ENCODE measurements around the gene HSBP1L1.
A peak's percentile ranks its signal among the peaks of the same experiment; 100 is the strongest.

HSBP1L1 gene

GRCh38 chr18:79948719-79949411, 15.6 kb upstream of the HSBP1L1 start (continued):
- TF ChIP-seq TRIM28 (IDR thresholded peaks at IDR 0.05; ENCODE audit: borderline replicate concordance, low read length): no peak

DNA sequence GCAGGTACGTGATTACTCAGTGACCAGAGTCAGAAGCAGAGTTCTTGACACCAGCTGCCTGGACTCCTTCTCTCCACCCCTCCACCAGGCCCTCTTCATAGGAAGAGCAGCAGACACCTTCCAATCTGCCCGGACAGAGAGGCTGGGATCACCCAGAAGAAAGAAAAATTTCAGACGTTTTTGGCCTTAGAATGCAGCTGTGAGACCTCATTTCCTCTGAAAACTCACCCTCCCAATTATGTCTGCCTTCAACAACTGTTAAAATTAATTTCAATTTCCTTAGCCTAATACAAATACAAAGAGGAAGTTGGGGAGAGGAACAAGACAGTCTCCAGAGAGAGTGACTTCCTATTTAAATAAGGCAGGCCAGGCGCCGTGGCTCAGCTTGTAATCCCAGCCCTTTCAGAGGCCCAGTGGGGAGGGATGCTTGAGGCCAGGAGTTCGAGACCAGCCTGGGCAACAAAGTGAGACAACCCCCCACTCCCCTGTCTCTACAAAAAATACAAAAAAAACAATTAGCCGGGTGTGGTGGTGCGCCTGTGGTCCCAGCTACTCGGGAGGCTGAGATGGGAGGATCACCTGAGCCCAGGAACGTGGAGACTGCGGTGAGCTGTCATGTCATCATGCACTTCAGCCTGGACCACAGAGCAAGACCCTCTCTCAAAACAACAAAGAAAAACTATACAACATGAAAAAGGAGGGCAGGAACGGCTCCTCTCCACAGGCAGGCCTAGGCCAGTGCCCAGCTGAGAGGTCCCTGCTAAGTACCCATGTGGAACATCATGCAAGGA, 14.6 kb upstream of the HSBP1L1 start:
- POLR2A ChIA-PET: interaction anchor here (0.8 to 2.6 kb wide), 2 partner anchors 9 to 84 kb away, joined by 3 to 9 read pairs; partner anchors contain the start of gene RBFA
- H3K27ac ChIP-seq (ENCODE audit: extremely low read depth, low read depth, low read length): no peak overlapping the region
- peaks cover 11 to 22% of the 10 kb centered on the region in 2 experiments; a peak in 2 of 3 replicates for H3K36me3 ChIP-seq (ENCODE audit: control insufficient read depth in 2 of 2, insufficient read depth in 1 of 2, low read length in 2 of 2)
- peaks cover 12% of the 10 kb centered on the region for H3K4me1 ChIP-seq (ENCODE audit: control insufficient read depth, insufficient read depth, low read length)
- H3K4me3 ChIP-seq (ENCODE audit: low read depth, low read length): no peak overlapping the region
- TF ChIP-seq ZNF121 (tag by site-specific recombination; IDR thresholded peaks at IDR 0.05): peak; percentile 96
- TF ChIP-seq GFI1B (tag by site-specific recombination; IDR thresholded peaks at IDR 0.05): no peak
- TF ChIP-seq PATZ1 (tag by site-specific recombination; IDR thresholded peaks at IDR 0.05): no peak
- TF ChIP-seq SETDB1 (IDR thresholded peaks at IDR 0.05; ENCODE audit: insufficient read length, low read length): no peak
- no peak for TF ChIP-seq ZNF785 (tag by site-specific recombination; IDR thresholded peaks at IDR 0.05)
- TF ChIP-seq ZFHX2 (tag by site-specific recombination; conservative IDR thresholded peaks at IDR 0.05): no peak
- CTCF ChIA-PET: no interaction called here
- H3K9me3 ChIP-seq (ENCODE audit: control insufficient read depth, insufficient read depth, low read depth, low read length): no peaks in the 10 kb centered on the region

DNA sequence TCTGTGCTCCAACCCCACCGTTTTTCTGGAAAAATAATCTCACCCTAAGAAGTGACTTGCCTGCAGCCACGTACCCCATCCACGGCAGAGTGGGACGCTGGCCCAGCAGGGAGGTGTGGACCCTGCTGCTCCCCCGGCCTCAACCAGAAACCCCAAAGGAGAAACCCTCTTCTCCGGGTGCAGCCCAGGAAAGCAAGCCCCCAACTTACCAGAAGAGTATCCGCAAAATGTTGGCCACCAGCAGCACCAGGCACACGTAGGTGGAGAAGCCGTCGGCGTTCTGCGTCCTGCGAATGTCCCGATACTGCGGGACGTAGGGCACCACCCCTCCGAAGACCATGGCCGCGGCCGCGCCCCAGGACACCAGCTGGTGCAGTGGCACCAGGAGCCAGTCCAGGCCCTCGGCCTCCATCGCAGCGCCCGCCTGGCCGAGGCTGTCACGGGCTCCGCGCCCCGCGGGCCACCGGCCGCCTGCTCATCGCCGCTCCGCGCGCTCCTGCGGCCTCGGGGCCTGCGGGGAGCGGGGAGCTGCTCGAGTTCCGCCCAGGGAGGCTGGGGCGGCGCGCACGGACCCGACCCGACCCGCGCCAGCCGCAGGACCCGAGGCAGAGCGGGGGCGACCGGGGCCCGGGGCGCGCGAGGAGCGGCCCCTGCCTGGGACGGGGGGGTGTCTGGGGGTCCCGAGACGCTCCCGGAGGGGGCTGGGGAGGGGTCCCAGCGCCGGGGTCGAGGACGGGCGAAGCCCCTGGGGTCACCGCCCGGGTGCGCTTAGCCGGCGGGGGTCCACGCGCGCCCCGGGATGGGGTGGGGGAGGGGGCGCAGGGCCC, 13.7 kb upstream of the HSBP1L1 start:
- H3K27ac ChIP-seq (ENCODE audit: extremely low read depth, low read depth, low read length): peak overlapping the region; percentile 41; the same call in 1 of the 2 replicates
- H3K4me1 ChIP-seq (ENCODE audit: control insufficient read depth, insufficient read depth, low read length): peaks cover 9% of the 10 kb centered on the region
- H3K9me3 ChIP-seq (ENCODE audit: control insufficient read depth, insufficient read depth, low read depth, low read length): no peaks in the 10 kb centered on the region
- POLR2A ChIA-PET: interaction anchor here (1.8 to 2.6 kb wide), 2 partner anchors 37 to 83 kb away, joined by 7 to 9 read pairs; partner anchors contain the start of genes RBFA and TXNL4A
- peak overlapping the region; percentile 72 for H3K4me3 ChIP-seq (ENCODE audit: low read depth, low read length)
- H3K36me3 ChIP-seq (ENCODE audit: control insufficient read depth in 2 of 2, insufficient read depth in 1 of 2, low read length in 2 of 2): peaks cover 11 to 22% of the 10 kb centered on the region in 2 experiments; a peak in 2 of 3 replicates
- CTCF ChIA-PET: interaction anchor here (0.6 kb wide), 1 partner anchor 15 kb away, joined by 3 read pairs; no protein-coding TSS in a partner anchor
- no peak for TF ChIP-seq SCRT1 (tag by site-specific recombination; IDR thresholded peaks at IDR 0.05; ENCODE audit: borderline replicate concordance)
- TF ChIP-seq KLF9 (tag by site-specific recombination; IDR thresholded peaks at IDR 0.05; ENCODE audit: low read depth): 0 out of 2 replicates have a peak, but pooled peaks have one; percentile 14
- no peak for TF ChIP-seq ZNF433 (tag by site-specific recombination; IDR thresholded peaks at IDR 0.05; ENCODE audit: low read depth)
- no peak for TF ChIP-seq ZNF501 (tag by site-specific recombination; IDR thresholded peaks at IDR 0.05)
- peak; percentile 8; the same call in 1 of the 2 replicates for TF ChIP-seq KLF1 (tag by site-specific recombination; IDR thresholded peaks at IDR 0.05)
- TF ChIP-seq GLI4 (tag by site-specific recombination; IDR thresholded peaks at IDR 0.05): no peak
- TF ChIP-seq ZNF354C (tag by site-specific recombination; IDR thresholded peaks at IDR 0.05; ENCODE audit: borderline replicate concordance, low read depth): no peak
- 0 out of 2 replicates have a peak, but pooled peaks have one; percentile 17 for TF ChIP-seq ZFHX2 (tag by site-specific recombination; conservative IDR thresholded peaks at IDR 0.05)
- no peak for TF ChIP-seq SALL2 (tag by site-specific recombination; IDR thresholded peaks at IDR 0.05; ENCODE audit: borderline replicate concordance)
- TF ChIP-seq, protein P1, sequence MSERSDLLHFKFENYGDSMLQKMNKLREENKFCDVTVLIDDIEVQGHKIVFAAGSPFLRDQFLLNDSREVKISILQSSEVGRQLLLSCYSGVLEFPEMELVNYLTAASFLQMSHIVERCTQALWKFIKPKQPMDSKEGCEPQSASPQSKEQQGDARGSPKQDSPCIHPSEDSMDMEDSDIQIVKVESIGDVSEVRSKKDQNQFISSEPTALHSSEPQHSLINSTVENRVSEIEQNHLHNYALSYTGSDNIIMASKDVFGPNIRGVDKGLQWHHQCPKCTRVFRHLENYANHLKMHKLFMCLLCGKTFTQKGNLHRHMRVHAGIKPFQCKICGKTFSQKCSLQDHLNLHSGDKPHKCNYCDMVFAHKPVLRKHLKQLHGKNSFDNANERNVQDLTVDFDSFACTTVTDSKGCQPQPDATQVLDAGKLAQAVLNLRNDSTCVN (tag by site-specific recombination; optimal IDR thresholded peaks at IDR 0.05): peak; percentile 50
- TF ChIP-seq GLIS2 (tag by site-specific recombination; IDR thresholded peaks at IDR 0.05): peak; percentile 12; the same call in 1 of the 2 replicates
- no peak for TF ChIP-seq ZNF175 (tag by site-specific recombination; IDR thresholded peaks at IDR 0.05)
- 0 out of 2 replicates have a peak, but pooled peaks have one; percentile 31 for TF ChIP-seq PRDM10 (tag by site-specific recombination; IDR thresholded peaks at IDR 0.05)
- TF ChIP-seq ZIC2 (tag by site-specific recombination; IDR thresholded peaks at IDR 0.05): peak; percentile 31; the same call in 1 of the 2 replicates

Measured in HEK293 (cell line).